ENCODE results near the gene DNM3. TPM values are rescaled to one million over a fixed set of nuclear protein-coding genes. Genes with fewer than 3 reads are reported as not detected.
"Not testable (repeated sequence)": the region's sequence is repeated elsewhere in the genome, so short reads cannot be mapped to it uniquely, and the experiment has no call there.

The DNM3 gene
- total RNA-seq, 2 experiments from 2014 or later, result 0.93 to 1.2 TPM

GRCh38 chr1:172070055-172070454 is 228.8 kb downstream of the DNM3 start:
- H3K9me3 Mint-ChIP-seq, result peaks cover 3% of the 10 kb centered on the region
- CTCF ChIA-PET, result interaction anchor here (0.6 kb wide), 1 partner anchor 368 kb away, joined by 3 read pairs; no protein-coding TSS in a partner anchor
- H3K27me3 Mint-ChIP-seq, result no peaks in the 10 kb centered on the region
- H3K36me3 Mint-ChIP-seq, result no peaks in the 10 kb centered on the region
- POLR2A ChIA-PET, result no interaction called here
- intact Hi-C loops (cut with micrococcal nuclease), result no loop called here
- no peaks in the 10 kb centered on the region for H3K4me1 Mint-ChIP-seq (ENCODE audit: low read depth)
- DNase-seq, result no peak
- no peak overlapping the region for H3K27ac Mint-ChIP-seq
- H3K4me3 Mint-ChIP-seq, result no peak overlapping the region

GRCh38 chr1:172071746-172072145 is 230.4 kb downstream of the DNM3 start:
- Mint-ChIP-seq H3K36me3 (no peaks in the 10 kb centered on the region), H3K27ac (no peak overlapping the region), H3K9me3 (peaks cover 3% of the 10 kb centered on the region), H3K27me3 (no peaks in the 10 kb centered on the region), H3K4me1 (ENCODE audit: low read depth) (no peaks in the 10 kb centered on the region), H3K4me3 (no peak overlapping the region)
- intact Hi-C loops (cut with micrococcal nuclease), result no loop called here
- CTCF ChIA-PET, result interaction anchor here (0.8 kb wide), 1 partner anchor 18 kb away, joined by 4 read pairs; no protein-coding TSS in a partner anchor
- DNase-seq, result no peak
- POLR2A ChIA-PET, result no interaction called here

GRCh38 chr1:172079859-172080258 is 238.6 kb downstream of the DNM3 start:
- H3K9me3 Mint-ChIP-seq; H3K27ac Mint-ChIP-seq; H3K36me3 Mint-ChIP-seq; H3K27me3 Mint-ChIP-seq; DNase-seq; POLR2A ChIA-PET; H3K4me3 Mint-ChIP-seq; H3K4me1 Mint-ChIP-seq (ENCODE audit: low read depth); intact Hi-C loops (cut with micrococcal nuclease): not testable (repeated sequence)
- CTCF ChIA-PET, result interaction anchor here (1.7 kb wide), 1 partner anchor 10 kb away, joined by 9 read pairs; no protein-coding TSS in a partner anchor

GRCh38 chr1:172083191-172083590 is 241.9 kb downstream of the DNM3 start:
- Mint-ChIP-seq H3K27me3 (no peaks in the 10 kb centered on the region), H3K27ac (no peak overlapping the region), H3K4me3 (no peak overlapping the region), H3K36me3 (no peaks in the 10 kb centered on the region), H3K9me3 (no peaks in the 10 kb centered on the region), H3K4me1 (ENCODE audit: low read depth) (no peaks in the 10 kb centered on the region)
- intact Hi-C loops (cut with micrococcal nuclease), result no loop called here
- POLR2A ChIA-PET, result no interaction called here
- CTCF ChIA-PET, result no interaction called here
- no peak for DNase-seq

- Mint-ChIP-seq H3K9me3 (no peaks in the 10 kb centered on the region), H3K36me3 (no peaks in the 10 kb centered on the region), H3K4me3 (no peak overlapping the region), H3K27me3 (no peaks in the 10 kb centered on the region), H3K27ac (no peak overlapping the region), H3K4me1 (ENCODE audit: low read depth) (no peaks in the 10 kb centered on the region)
- POLR2A ChIA-PET, result no interaction called here
- no peak for DNase-seq
- intact Hi-C loops (cut with micrococcal nuclease), result no loop called here
- CTCF ChIA-PET, result no interaction called here
These were observed 243.6 kb downstream of the DNM3 start for GRCh38 chr1:172084876-172085275.

GRCh38 chr1:172085317-172085716 is 244.0 kb downstream of the DNM3 start:
- Mint-ChIP-seq H3K27me3 (no peaks in the 10 kb centered on the region), H3K36me3 (no peaks in the 10 kb centered on the region), H3K9me3 (no peaks in the 10 kb centered on the region), H3K4me3 (no peak overlapping the region), H3K4me1 (ENCODE audit: low read depth) (peaks cover 1% of the 10 kb centered on the region), H3K27ac (no peak overlapping the region)
- intact Hi-C loops (cut with micrococcal nuclease), result no loop called here
- no peak for DNase-seq
- CTCF ChIA-PET, result no interaction called here
- POLR2A ChIA-PET, result no interaction called here

GRCh38 chr1:172086137-172086536 is 244.8 kb downstream of the DNM3 start:
- Mint-ChIP-seq H3K4me3 (no peak overlapping the region), H3K4me1 (ENCODE audit: low read depth) (peaks cover 2% of the 10 kb centered on the region), H3K27ac (no peak overlapping the region), H3K27me3 (no peaks in the 10 kb centered on the region), H3K36me3 (no peaks in the 10 kb centered on the region), H3K9me3 (no peaks in the 10 kb centered on the region)
- ChIA-PET CTCF (interaction anchor here (0.9 kb wide), 1 partner anchor 73 kb away, joined by 3 read pairs; no protein-coding TSS in a partner anchor), POLR2A (no interaction called here)
- intact Hi-C loops (cut with micrococcal nuclease), result no loop called here
- no peak for DNase-seq

GRCh38 chr1:172088256-172088655 is 247.0 kb downstream of the DNM3 start:
- H3K36me3 Mint-ChIP-seq, result no peaks in the 10 kb centered on the region
- no peak for DNase-seq
- H3K27me3 Mint-ChIP-seq, result no peaks in the 10 kb centered on the region
- POLR2A ChIA-PET, result no interaction called here
- CTCF ChIA-PET, result no interaction called here
- H3K27ac Mint-ChIP-seq, result no peak overlapping the region
- no peaks in the 10 kb centered on the region for H3K9me3 Mint-ChIP-seq
- H3K4me3 Mint-ChIP-seq, result no peak overlapping the region
- H3K4me1 Mint-ChIP-seq (ENCODE audit: low read depth), result peaks cover 2% of the 10 kb centered on the region
- intact Hi-C loops (cut with micrococcal nuclease), result no loop called here

- ChIA-PET POLR2A (interaction anchor here (1.0 kb wide), 1 partner anchor 310 kb away, joined by 3 read pairs; no protein-coding TSS in a partner anchor), CTCF (interaction anchor here (0.5 to 2.7 kb wide), 21 partner anchors 9 to 818 kb away, joined by 3 to 47 read pairs (median 3); partner anchors contain the start of gene PIGC)
- peaks cover 2% of the 10 kb centered on the region for H3K4me1 Mint-ChIP-seq (ENCODE audit: low read depth)
- H3K36me3 Mint-ChIP-seq, result no peaks in the 10 kb centered on the region
- intact Hi-C loops (cut with micrococcal nuclease), result loop anchor here (1.0 to 5.0 kb wide), 4 partner anchors 91 to 637 kb away; no protein-coding TSS in a partner anchor
- no peak overlapping the region for H3K4me3 Mint-ChIP-seq
- no peak overlapping the region for H3K27ac Mint-ChIP-seq
- no peaks in the 10 kb centered on the region for H3K27me3 Mint-ChIP-seq
- no peaks in the 10 kb centered on the region for H3K9me3 Mint-ChIP-seq
- peak; percentile 79 for DNase-seq
These were observed 248.6 kb downstream of the DNM3 start for GRCh38 chr1:172089768-172090510.

GRCh38 chr1:172090511-172090817 is 249.2 kb downstream of the DNM3 start:
- no peak for DNase-seq
- H3K27ac Mint-ChIP-seq, result no peak overlapping the region
- H3K4me1 Mint-ChIP-seq (ENCODE audit: low read depth), result peaks cover 2% of the 10 kb centered on the region
- ChIA-PET CTCF (interaction anchor here (0.6 to 2.7 kb wide), 21 partner anchors 10 to 635 kb away, joined by 3 to 47 read pairs (median 3); partner anchors contain the start of gene PIGC), POLR2A (interaction anchor here (1.0 kb wide), 1 partner anchor 309 kb away, joined by 3 read pairs; no protein-coding TSS in a partner anchor)
- H3K9me3 Mint-ChIP-seq, result no peaks in the 10 kb centered on the region
- intact Hi-C loops (cut with micrococcal nuclease), result loop anchor here (1.0 to 5.0 kb wide), 4 partner anchors 91 to 637 kb away; no protein-coding TSS in a partner anchor
- no peaks in the 10 kb centered on the region for H3K36me3 Mint-ChIP-seq
- no peaks in the 10 kb centered on the region for H3K27me3 Mint-ChIP-seq
- no peak overlapping the region for H3K4me3 Mint-ChIP-seq

GRCh38 chr1:172095846-172096245 is 254.5 kb downstream of the DNM3 start:
- H3K27ac Mint-ChIP-seq, result no peak overlapping the region
- no peak overlapping the region for H3K4me3 Mint-ChIP-seq
- H3K4me1 Mint-ChIP-seq (ENCODE audit: low read depth), result no peaks in the 10 kb centered on the region
- H3K36me3 Mint-ChIP-seq, result no peaks in the 10 kb centered on the region
- no peaks in the 10 kb centered on the region for H3K27me3 Mint-ChIP-seq
- POLR2A ChIA-PET, result no interaction called here
- no peaks in the 10 kb centered on the region for H3K9me3 Mint-ChIP-seq
- CTCF ChIA-PET, result no interaction called here
- intact Hi-C loops (cut with micrococcal nuclease), result no loop called here
- no peak for DNase-seq

- Mint-ChIP-seq H3K9me3 (no peaks in the 10 kb centered on the region), H3K4me1 (ENCODE audit: low read depth) (no peaks in the 10 kb centered on the region), H3K27ac (no peak overlapping the region), H3K4me3 (no peak overlapping the region), H3K27me3 (peaks cover 2% of the 10 kb centered on the region), H3K36me3 (no peaks in the 10 kb centered on the region)
- ChIA-PET CTCF (interaction anchor here (0.6 kb wide), 1 partner anchor 495 kb away, joined by 3 read pairs; no protein-coding TSS in a partner anchor), POLR2A (no interaction called here)
- DNase-seq, result no peak
- intact Hi-C loops (cut with micrococcal nuclease), result no loop called here
These were observed 263.9 kb downstream of the DNM3 start for GRCh38 chr1:172105230-172105629.

Measured in activated CD4-positive, alpha-beta memory T cell treated with anti-CD3 and anti-CD28 coated beads for 36 hours (primary cell).